Ascending aorta (tissue), 2 donors: ENCODE measurements around the gene TEX47. TPM values are rescaled to one million over a fixed set of nuclear protein-coding genes. Genes with fewer than 3 reads are reported as not detected.

Experiments
- DNase-seq, 2 donors: peaks; one replicate each; pipeline ENCODE4 v3.0.0-alpha.2; 2019; ENCODE audit warnings: low spot score in 2 of 2
- H3K27ac ChIP-seq, 2 donors: fragments of 200-600 bp; sonication (generic); one replicate each; pipeline ENCODE4 v1.5.1; 2016 to 2017; ENCODE audit warnings: mild to moderate bottlenecking in 1 of 2
- H3K27me3 ChIP-seq: fragments of 200-600 bp; sonication (generic); one replicate; pipeline ENCODE4 v1.5.1; 2017
- H3K36me3 ChIP-seq, 2 donors: fragments of 200-600 bp; sonication (generic); one replicate each; pipeline ENCODE4 v1.5.1; 2016
- H3K4me1 ChIP-seq, 2 donors: fragments of 200-600 bp; sonication (generic); one replicate each; pipeline ENCODE4 v1.5.1; 2016 to 2017; ENCODE audit warnings: mild to moderate bottlenecking in 1 of 2
- H3K4me3 ChIP-seq, 2 donors: fragments of 200-600 bp; sonication (generic); one replicate each; pipeline ENCODE4 v1.5.1; 2016 to 2017; ENCODE audit warnings: mild to moderate bottlenecking in 1 of 2
- H3K9me3 ChIP-seq, 2 donors: fragments of 200-600 bp; sonication (generic); one replicate each; pipeline ENCODE4 v1.5.1; 2016
- intact Hi-C: fragments of 100-400 bp; cut with DNase I; formaldehyde crosslinking; loops from one replicate; pipeline ENCODE4 v1.15.1; 2023
- total RNA-seq: library from RNA; depleted of rRNA; stranded (reverse); fragments of >200 nt; gene quantifications from one replicate; pipeline ENCODE4 v1.1.0, GENCODE V29; 2016
- TF ChIP-seq, protein P1 (sequence below), 3 experiments: fragments of 200-600 bp in 2 of 3; fragments of 450-650 bp in 1 of 3; sonication (generic) in 2 of 3; IDR thresholded peaks; one replicate each; pipeline ENCODE4 v1.5.1; 2016 to 2019; ENCODE audit warnings: antibody characterized with exemption in 3 of 3, mild to moderate bottlenecking in 1 of 3, moderate library complexity in 1 of 3

TEX47 gene
- total RNA-seq, 1 donor from 2014 or later = not detected

DNA sequence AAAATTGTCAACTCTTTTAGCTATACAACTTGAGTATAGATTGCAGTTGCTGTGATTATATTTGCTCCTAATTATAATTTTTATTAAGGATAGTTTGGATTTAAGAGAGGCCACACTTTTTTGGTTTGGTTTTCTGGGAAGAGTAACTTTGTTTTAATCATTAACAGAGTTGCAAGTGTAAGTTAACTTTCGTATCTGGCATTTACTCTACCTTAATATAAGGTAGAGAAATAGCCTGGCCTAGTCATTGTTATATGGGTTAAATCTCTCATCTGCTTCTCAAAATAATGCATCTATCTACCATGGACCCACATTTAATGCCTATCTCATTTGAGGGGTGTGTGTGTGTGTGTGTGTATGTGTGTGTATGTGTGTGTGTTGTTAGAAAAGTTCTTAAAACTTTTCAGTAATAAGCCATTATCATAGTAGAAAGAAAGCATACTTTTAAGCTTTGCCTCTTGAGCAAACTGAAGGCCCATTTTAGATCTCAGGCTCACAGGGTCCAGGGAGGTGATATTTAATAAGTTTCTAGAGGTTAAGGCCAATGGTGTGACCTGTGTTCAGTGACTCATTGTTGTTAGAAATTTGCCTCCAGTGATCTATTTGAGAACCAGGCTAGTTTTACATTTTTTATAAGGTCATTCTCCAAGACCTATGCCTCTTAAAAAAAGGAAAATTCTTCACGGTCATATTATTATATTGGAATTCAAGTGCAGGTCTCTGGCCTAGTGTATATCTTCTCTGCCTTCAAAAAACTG lies 10.9 kb upstream of the TEX47 start:
- TF ChIP-seq, protein P1, sequence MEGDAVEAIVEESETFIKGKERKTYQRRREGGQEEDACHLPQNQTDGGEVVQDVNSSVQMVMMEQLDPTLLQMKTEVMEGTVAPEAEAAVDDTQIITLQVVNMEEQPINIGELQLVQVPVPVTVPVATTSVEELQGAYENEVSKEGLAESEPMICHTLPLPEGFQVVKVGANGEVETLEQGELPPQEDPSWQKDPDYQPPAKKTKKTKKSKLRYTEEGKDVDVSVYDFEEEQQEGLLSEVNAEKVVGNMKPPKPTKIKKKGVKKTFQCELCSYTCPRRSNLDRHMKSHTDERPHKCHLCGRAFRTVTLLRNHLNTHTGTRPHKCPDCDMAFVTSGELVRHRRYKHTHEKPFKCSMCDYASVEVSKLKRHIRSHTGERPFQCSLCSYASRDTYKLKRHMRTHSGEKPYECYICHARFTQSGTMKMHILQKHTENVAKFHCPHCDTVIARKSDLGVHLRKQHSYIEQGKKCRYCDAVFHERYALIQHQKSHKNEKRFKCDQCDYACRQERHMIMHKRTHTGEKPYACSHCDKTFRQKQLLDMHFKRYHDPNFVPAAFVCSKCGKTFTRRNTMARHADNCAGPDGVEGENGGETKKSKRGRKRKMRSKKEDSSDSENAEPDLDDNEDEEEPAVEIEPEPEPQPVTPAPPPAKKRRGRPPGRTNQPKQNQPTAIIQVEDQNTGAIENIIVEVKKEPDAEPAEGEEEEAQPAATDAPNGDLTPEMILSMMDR (IDR thresholded peaks at IDR 0.05) = no peak
- Histone ChIP-seq H3K27ac (no peak overlapping the region), H3K36me3 (no peaks in the 10 kb centered on the region), H3K4me1 (no peaks in the 10 kb centered on the region), H3K4me3 (no peak overlapping the region), H3K9me3 (no peaks in the 10 kb centered on the region), H3K27me3 (no peaks in the 10 kb centered on the region)
- DNase-seq = no peak
- intact Hi-C loops = no loop called here

DNA sequence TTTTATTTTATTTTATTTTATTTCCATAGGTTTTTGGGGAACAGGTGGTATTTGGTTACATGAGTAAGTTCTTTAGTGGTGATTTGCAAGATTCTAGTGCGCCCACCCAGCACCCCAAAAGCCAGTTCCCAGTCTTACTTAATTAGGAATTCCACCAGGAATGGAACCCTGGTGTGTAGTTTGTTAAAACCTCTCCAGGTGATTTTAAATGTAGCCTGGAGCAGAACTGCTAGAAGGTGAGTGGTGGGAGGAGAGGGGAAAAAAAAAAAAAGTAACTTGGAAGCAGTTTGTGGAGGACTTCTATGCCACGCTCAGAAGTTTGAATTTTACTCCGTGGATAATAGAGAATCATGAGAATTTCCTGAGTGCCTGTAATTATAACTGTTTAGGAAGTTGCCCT lies 5.5 kb upstream of the TEX47 start:
- TF ChIP-seq, protein P1 (IDR thresholded peaks at IDR 0.05) = no peak
- no peaks in the 10 kb centered on the region for H3K4me1 ChIP-seq
- H3K36me3 ChIP-seq = no peaks in the 10 kb centered on the region
- no peak for DNase-seq
- no peaks in the 10 kb centered on the region for H3K27me3 ChIP-seq
- H3K27ac ChIP-seq = no peak overlapping the region
- intact Hi-C loops = no loop called here
- no peak overlapping the region for H3K4me3 ChIP-seq
- H3K9me3 ChIP-seq = no peaks in the 10 kb centered on the region

DNA sequence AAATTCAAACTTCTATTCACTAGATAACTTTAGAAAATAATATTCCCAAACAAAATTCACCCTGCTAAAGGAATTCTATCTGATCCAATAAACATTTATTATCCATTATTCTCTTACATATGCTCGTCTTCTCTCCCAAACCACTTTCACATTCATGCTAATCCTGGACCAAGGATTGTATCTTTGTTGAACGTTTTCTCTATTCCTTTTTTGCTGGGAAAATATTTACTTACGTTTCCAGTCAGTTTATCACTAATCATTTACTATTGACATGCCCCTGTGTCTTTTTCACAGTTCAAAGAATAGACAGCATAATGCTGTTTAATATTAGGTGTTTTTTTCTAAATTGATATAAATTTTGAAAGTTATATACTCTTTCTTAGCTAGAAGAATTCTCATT lies 3.2 kb downstream of the TEX47 start:
- Histone ChIP-seq H3K27ac (no peak overlapping the region), H3K9me3 (no peaks in the 10 kb centered on the region), H3K27me3 (no peaks in the 10 kb centered on the region), H3K36me3 (no peaks in the 10 kb centered on the region), H3K4me1 (no peaks in the 10 kb centered on the region), H3K4me3 (no peak overlapping the region)
- TF ChIP-seq, protein P1 (IDR thresholded peaks at IDR 0.05) = no peak
- DNase-seq = no peak
- intact Hi-C loops = no loop called here

DNA sequence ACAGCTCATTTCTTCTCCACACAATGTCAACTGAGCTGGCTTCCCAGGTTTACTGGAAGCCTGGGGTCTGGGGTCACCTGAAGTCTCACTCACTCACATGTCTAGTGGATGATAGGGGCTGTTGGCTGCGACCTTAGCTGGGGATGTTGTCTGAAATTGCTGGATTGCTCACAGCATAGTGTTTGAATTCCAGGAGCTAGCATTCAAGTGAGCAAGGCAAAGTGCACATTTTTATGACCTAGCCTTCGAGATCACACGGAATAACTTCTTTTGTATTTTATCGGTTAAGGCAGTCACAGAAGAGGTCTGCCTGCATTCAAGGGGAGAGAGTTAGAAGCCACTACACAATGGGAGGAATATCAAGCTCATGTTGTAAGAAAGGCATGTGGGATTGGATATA lies 3.6 kb downstream of the TEX47 start:
- no peak for DNase-seq
- no peaks in the 10 kb centered on the region for H3K36me3 ChIP-seq
- no peaks in the 10 kb centered on the region for H3K27me3 ChIP-seq
- TF ChIP-seq, protein P1 (IDR thresholded peaks at IDR 0.05) = no peak
- no peaks in the 10 kb centered on the region for H3K4me1 ChIP-seq
- intact Hi-C loops = no loop called here
- no peaks in the 10 kb centered on the region for H3K9me3 ChIP-seq
- H3K4me3 ChIP-seq = no peak overlapping the region
- H3K27ac ChIP-seq = no peak overlapping the region

DNA sequence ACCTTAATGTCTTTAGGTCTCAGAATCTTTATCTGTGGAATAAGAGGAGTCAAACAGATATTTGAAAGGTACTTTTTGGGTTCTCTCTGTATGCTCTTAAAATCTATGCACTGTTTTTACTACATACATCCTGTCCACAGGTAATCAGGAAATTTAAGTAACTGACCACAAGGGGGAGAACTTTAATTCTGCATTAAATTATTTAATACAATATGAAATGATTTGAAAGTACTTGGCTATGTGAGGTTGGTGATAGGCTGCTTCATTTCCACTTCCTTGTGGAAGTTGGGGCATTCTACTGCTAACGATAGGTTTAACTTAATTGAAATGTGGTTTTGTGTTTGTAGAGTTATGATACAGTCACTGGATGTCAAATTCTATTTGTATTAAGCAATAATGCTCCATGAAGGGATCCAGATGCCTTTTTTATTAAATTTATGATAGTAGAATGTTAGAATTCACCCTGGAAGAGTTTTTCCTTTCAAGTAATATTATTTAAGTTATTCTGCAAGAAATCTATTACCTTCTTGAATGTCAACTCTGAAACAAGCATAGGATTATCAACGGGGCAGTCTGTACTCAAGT lies 6.0 kb downstream of the TEX47 start:
- intact Hi-C loops = no loop called here
- no peaks in the 10 kb centered on the region for H3K36me3 ChIP-seq
- TF ChIP-seq, protein P1 (IDR thresholded peaks at IDR 0.05) = peak in 1 of 3 experiments; percentile 16
- no peaks in the 10 kb centered on the region for H3K4me1 ChIP-seq
- no peaks in the 10 kb centered on the region for H3K9me3 ChIP-seq
- no peaks in the 10 kb centered on the region for H3K27me3 ChIP-seq
- no peak for DNase-seq
- H3K27ac ChIP-seq = no peak overlapping the region
- H3K4me3 ChIP-seq = no peak overlapping the region
